LHCN-M2 (cell line): ENCODE results near the gene MRPL49. TPM values are rescaled to one million over a fixed set of nuclear protein-coding genes. Genes with fewer than 3 reads are reported as not detected.
"Not testable (repeated sequence)": the region's sequence is repeated elsewhere in the genome, so short reads cannot be mapped to it uniquely, and the experiment has no call there.

Source experiments
- DNase-seq: peaks from one replicate; pipeline ENCODE4 v3.0.0-alpha.2; 2012; ENCODE audit warnings: low read depth
- total RNA-seq: library from RNA; depleted of rRNA; stranded (reverse); fragments of >200 nt; gene quantifications from 2 replicates; pipeline ENCODE4 v1.2.3, GENCODE V29; 2014

Gene MRPL49
- total RNA-seq, 1 experiment from 2014 or later, result 68.3 TPM

GRCh38 chr11:65117206-65118096 lies 4.7 kb upstream of the MRPL49 start, which contains the start of gene ZNHIT2:
Gene ZNHIT2, minus strand, starts transcription at chr11:65117701. Its CDS starts 48 bp downstream, at chr11:65117653.
- peak; percentile 98 for DNase-seq

GRCh38 chr11:65118097-65118837 lies 3.9 kb upstream of the MRPL49 start:
- DNase-seq, result no peak

- not testable (repeated sequence) for DNase-seq
Observed at GRCh38 chr11:65118891-65119669, 3.0 kb upstream of the MRPL49 start.

GRCh38 chr11:65119670-65119995 lies 2.5 kb upstream of the MRPL49 start:
- no peak for DNase-seq

- DNase-seq, result no peak
Observed at GRCh38 chr11:65120831-65121230, 1.3 kb upstream of the MRPL49 start.

GRCh38 chr11:65121447-65121864 lies 665 bp upstream of the MRPL49 start:
- DNase-seq, result no peak

GRCh38 chr11:65124480-65125196 lies 2.5 kb downstream of the MRPL49 start:
- no peak for DNase-seq

GRCh38 chr11:65125197-65126056 lies 3.3 kb downstream of the MRPL49 start:
- no peak for DNase-seq

- no peak for DNase-seq
Observed at GRCh38 chr11:65126624-65127274, 4.6 kb downstream of the MRPL49 start.

GRCh38 chr11:65127473-65128181 lies 5.5 kb downstream of the MRPL49 start:
- DNase-seq, result no peak

- no peak for DNase-seq
Observed at GRCh38 chr11:65128182-65129145, 6.3 kb downstream of the MRPL49 start.

GRCh38 chr11:65129649-65130441 lies 7.7 kb downstream of the MRPL49 start:
- no peak for DNase-seq

- DNase-seq, result no peak
Observed at GRCh38 chr11:65130631-65131416, 8.7 kb downstream of the MRPL49 start.

- DNase-seq, result no peak
Observed at GRCh38 chr11:65131417-65131776, 9.3 kb downstream of the MRPL49 start.

GRCh38 chr11:65131895-65132237 lies 9.7 kb downstream of the MRPL49 start:
- no peak for DNase-seq

- DNase-seq, result no peak
Observed at GRCh38 chr11:65132238-65132987, 10.3 kb downstream of the MRPL49 start.
